HepG2 (cell line): ENCODE results near the gene RGS7.

Experiments used
- ATF2 ChIP-seq: sonication (generic); formaldehyde crosslinking; IDR thresholded peaks from 2 replicates; pipeline ENCODE4 v1.4.0; 2020; ENCODE audit warnings: missing genetic modification reagents
- CHD2 ChIP-seq: IDR thresholded peaks from 2 replicates; pipeline ENCODE4 v1.6.1; 2011; ENCODE audit warnings: low read depth, low read length, improper control_type of control experiment
- CTCF ChIP-seq: sonication (generic); formaldehyde crosslinking; IDR thresholded peaks from 2 replicates; pipeline ENCODE4 v1.5.0; 2020; ENCODE audit warnings: mild to moderate bottlenecking, missing genetic modification reagents, moderate library complexity
- JUN ChIP-seq: sonication (generic); formaldehyde crosslinking; IDR thresholded peaks from 2 replicates; pipeline ENCODE4 v1.4.0; 2020; ENCODE audit warnings: mild to moderate bottlenecking, missing genetic modification reagents
- MNT ChIP-seq: fragments of 450-650 bp; IDR thresholded peaks from 2 replicates; pipeline ENCODE4 v1.6.1; 2016
- REST ChIP-seq, 2 experiments: IDR thresholded peaks; 2 replicates each; pipeline ENCODE4 v1.6.1; 2011 to 2012; ENCODE audit warnings: low read length in 2 of 2, borderline replicate concordance in 1 of 2, low read depth in 1 of 2, mild to moderate bottlenecking in 1 of 2, moderate library complexity in 1 of 2
- RFXANK ChIP-seq: IDR thresholded peaks from 2 replicates; pipeline ENCODE4 v1.6.1; 2016
- ZBTB21 ChIP-seq: sonication (generic); formaldehyde crosslinking; IDR thresholded peaks from 2 replicates; pipeline ENCODE4 v1.4.0; 2020; ENCODE audit warnings: missing genetic modification reagents
- ZNF510 ChIP-seq: sonication (generic); formaldehyde crosslinking; IDR thresholded peaks from 2 replicates; pipeline ENCODE4 v1.4.0; 2020; ENCODE audit warnings: low read depth, mild to moderate bottlenecking, missing genetic modification reagents
- ZUFSP ChIP-seq: sonication (generic); formaldehyde crosslinking; IDR thresholded peaks from 2 replicates; pipeline ENCODE4 v1.9.0; 2021; ENCODE audit warnings: missing genetic modification reagents, mild to moderate bottlenecking, borderline replicate concordance

GRCh38 chr1:241343956-241344355 lies 13.0 kb downstream of the RGS7 start:
- TF ChIP-seq ZUFSP (CRISPR knock-in tag) = no peak
- no peak for TF ChIP-seq ATF2 (CRISPR knock-in tag)
- TF ChIP-seq JUN (CRISPR knock-in tag) = no peak
- no peak for TF ChIP-seq ZBTB21 (CRISPR knock-in tag)
- no peak for TF ChIP-seq REST (IDR thresholded peaks at IDR 0.05; ENCODE audit: borderline replicate concordance in 1 of 2, low read depth in 1 of 2, low read length in 2 of 2)
- no peak for TF ChIP-seq CHD2
- TF ChIP-seq MNT = no peak
- no peak for TF ChIP-seq RFXANK (CRISPR knock-in tag)
- TF ChIP-seq CTCF = no peak
- TF ChIP-seq ZNF510 = no peak
